Omental fat pad (tissue), 4 donors: ENCODE results near the gene GCLM. TPM values are rescaled to one million over a fixed set of nuclear protein-coding genes. Genes with fewer than 3 reads are reported as not detected.
"Not testable (repeated sequence)": the region's sequence is repeated elsewhere in the genome, so short reads cannot be mapped to it uniquely, and the experiment has no call there.

ENCODE experiments used
- ATAC-seq: fragments of 150-250 bp; one replicate; pipeline ENCODE4 v1.9.1; 2016; ENCODE audit warnings: mild to moderate bottlenecking, moderate library complexity; ENCODE audit not compliant: low FRiP score
- DNase-seq: peaks from one replicate; pipeline ENCODE4 v3.0.0-alpha.2; 2019; ENCODE audit warnings: low spot score
- total RNA-seq, 4 donors: library from RNA; depleted of rRNA; stranded (reverse); fragments of >200 nt; gene quantifications; one replicate each; pipeline ENCODE4 v1.1.0, GENCODE V29; 2016
- TF ChIP-seq, protein P1 (sequence below), 3 donors: fragments of 450-650 bp; IDR thresholded peaks; one replicate each; pipeline ENCODE4 v1.5.1; 2016 to 2017; ENCODE audit warnings: antibody characterized with exemption in 3 of 3, mild to moderate bottlenecking in 3 of 3, moderate library complexity in 2 of 3

GCLM gene, protein sequence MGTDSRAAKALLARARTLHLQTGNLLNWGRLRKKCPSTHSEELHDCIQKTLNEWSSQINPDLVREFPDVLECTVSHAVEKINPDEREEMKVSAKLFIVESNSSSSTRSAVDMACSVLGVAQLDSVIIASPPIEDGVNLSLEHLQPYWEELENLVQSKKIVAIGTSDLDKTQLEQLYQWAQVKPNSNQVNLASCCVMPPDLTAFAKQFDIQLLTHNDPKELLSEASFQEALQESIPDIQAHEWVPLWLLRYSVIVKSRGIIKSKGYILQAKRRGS
- 10 to 100 TPM; 16.7 to 43.2 (median 27.7) TPM for total RNA-seq

DNA sequence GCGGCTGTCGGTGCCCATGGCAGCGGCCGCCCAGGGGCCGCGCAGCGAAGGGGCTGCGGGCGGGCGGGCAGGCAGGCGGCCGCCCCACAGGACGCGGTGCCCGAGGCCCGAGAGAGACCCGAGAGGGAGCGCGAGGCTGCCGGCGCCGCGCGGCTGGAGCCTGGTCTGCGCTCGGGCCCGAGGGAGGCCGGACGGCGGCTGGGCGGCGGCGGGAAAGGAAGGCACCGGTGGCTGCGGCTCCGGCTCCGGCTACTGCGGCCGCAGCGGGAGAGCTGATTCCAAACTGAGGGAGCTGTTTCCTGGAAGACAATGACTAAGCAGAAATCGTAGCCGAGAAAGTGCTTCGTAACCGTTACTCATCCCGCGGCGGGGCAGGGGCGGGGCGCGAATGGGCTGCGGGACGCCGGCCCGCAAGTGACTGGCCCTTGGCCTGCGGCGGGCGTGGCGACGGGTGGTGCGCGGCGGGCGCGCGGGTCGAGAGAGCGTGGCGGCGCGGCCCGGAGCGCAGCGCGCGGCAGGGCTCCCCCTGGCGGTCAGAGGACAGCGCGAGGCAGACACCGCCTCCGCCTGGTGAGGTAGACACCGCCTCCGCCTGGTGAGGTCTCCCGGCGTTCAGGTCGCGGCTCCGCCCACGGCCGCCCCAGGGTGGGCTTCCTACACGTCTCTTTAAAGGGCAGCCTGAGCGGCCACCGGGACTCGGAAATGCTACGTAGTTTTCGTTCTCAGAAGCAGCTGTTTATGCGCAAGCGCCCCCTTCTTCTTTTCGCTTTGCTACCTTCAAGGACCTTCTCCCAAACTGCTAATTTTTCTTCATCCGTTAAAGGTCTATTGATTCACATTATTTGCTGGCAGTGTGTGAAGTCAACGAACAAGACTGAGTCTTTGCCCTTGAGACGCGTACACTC lies at the start of gene GCLM:
GCLM (minus strand) TSS at position 285 of the 905 bp plus-strand sequence; CDS start at position 18, 267 bp downstream.
- TF ChIP-seq, protein P1, sequence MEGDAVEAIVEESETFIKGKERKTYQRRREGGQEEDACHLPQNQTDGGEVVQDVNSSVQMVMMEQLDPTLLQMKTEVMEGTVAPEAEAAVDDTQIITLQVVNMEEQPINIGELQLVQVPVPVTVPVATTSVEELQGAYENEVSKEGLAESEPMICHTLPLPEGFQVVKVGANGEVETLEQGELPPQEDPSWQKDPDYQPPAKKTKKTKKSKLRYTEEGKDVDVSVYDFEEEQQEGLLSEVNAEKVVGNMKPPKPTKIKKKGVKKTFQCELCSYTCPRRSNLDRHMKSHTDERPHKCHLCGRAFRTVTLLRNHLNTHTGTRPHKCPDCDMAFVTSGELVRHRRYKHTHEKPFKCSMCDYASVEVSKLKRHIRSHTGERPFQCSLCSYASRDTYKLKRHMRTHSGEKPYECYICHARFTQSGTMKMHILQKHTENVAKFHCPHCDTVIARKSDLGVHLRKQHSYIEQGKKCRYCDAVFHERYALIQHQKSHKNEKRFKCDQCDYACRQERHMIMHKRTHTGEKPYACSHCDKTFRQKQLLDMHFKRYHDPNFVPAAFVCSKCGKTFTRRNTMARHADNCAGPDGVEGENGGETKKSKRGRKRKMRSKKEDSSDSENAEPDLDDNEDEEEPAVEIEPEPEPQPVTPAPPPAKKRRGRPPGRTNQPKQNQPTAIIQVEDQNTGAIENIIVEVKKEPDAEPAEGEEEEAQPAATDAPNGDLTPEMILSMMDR (IDR thresholded peaks at IDR 0.05), result peak in 1 of 3 donors; percentile 98
- DNase-seq (peak; percentile 85), ATAC-seq (peak; percentile 99)

DNA sequence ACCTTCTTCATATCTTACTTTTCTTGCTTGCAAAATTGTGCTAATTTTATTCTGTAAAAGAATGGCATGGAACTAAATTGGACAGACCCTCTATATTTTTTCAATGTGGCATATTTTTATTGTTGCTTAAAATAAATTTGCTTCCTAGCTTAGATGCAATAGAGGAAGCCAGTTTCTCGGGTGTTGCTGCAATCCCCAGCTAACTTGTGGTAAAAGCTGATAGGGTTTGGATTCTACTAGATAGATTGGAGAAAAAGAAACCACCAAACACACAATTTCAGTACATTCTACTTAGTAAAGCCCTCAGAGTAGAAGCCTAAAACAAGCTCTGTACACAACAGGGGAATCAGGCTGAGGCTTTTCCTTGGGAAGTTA lies 49.5 kb upstream of the GCLM start:
- ATAC-seq (no peak), DNase-seq (no peak)
- TF ChIP-seq, protein P1 (IDR thresholded peaks at IDR 0.05), result no peak

DNA sequence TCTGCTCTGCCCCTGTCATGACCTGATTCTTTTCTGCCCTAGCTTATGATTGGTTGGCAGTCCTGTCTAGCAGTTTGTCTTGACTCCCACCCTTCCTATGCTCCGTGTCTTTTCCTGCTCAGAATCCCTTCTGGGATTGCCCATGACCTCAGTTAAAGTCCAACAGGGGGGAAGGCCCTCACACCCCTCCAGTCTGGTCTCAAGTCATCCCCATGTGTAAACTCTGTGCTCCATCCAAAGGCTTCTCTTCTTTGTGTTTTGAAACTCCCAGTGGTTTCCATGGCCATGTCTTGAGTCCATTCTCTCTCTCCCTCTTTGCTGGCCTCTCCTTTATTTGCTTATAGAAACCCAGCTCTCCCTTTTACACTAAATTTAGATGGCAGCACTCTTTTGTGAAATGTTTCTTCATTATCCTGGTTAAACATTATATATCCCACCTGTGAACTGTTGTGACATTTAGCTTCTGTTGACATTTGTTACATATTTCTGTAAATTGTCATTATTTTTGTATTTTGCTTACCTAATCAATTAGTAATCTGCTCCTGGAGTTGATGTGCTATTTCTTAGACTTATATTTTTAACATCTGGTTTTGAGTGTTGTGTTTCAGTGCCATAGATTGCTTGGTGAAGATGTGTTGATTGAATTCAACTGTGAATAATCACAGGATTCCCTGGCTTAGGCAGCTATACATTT lies 48.9 kb upstream of the GCLM start:
- DNase-seq (no peak), ATAC-seq (no peak)
- TF ChIP-seq, protein P1 (IDR thresholded peaks at IDR 0.05), result no peak

DNA sequence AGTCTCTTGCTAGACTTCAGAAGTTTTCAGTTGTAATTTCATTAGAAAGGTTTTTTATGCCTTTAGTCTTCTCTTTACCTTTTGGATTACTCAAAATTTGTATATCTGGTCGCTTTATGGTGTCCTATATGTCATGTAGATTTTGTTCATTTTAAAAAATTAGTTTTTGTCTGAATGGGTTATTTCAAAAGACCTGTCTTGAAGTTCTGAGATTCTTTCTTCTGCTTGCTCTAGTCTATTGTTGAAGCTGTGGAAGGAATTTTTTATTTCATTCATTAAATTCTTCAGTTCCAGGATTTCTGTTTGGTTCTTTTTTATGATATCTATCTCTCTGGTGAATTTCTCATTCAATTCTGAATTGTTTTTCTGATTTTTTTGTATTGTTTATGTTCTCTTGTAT lies 46.5 kb upstream of the GCLM start:
- no peak for ATAC-seq
- DNase-seq, result no peak
- TF ChIP-seq, protein P1 (IDR thresholded peaks at IDR 0.05), result no peak

DNA sequence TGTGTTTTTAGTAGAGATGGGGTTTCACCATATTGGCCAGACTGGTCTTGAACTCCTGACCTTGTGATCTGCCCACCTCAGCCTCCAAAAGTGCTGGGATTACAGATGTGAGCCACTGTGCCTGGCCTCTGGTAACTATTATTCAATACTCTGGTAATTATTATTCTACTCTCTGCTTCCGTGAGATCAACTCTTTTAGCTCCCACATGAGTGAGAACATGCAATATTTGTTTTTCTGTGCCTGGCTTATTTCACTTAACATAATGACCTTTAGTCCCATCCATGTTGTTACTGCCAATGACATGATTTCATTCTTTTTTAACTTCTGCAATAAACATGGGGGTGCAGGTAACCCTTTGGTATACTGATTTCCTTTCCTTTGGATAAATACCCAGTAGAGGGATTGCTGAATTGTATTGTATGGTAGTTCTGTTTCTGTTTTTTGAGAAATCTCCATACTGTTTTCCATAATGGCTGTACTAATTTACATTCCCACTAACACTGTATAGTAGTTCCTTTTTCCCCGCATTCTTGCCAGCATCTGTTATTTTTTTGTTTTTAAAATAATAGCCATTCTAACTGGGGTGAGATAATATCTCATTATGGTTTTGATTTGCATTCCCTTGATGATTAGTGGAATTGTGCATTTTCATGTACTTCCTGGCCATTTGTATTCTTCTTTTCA lies 37.9 kb upstream of the GCLM start:
- ATAC-seq, DNase-seq: not testable (repeated sequence)

DNA sequence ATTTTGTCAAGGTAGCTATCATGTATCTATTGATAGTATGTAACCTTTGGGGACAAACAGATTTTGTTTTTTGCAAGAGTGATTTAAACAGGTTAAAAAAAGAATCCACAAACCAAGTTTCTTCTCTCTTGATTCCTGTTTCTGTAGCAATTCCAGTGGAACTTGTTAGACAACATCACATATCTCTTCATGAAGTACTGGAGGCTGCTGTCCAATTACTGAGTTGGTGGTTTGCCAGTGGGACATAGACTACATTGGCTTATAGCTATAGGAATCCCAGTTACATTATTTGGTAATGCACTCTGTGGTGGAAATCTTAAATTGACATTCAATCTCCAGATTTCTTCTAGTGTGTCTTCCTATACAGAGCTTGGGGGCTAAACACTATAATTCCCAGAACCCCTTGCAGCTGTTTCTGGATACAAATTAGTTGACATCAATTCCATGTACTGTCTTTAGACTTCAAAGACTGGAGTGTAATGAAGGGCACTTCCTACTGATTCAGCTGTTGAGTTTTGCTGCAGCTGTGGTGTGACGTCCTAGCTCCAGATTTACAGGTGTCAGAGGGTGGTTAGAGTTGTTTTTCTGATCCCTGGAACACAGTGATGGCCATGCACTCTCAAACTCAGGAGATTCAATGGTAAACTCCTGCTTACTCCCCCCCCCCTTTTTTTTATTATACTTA lies 29.4 kb upstream of the GCLM start:
- TF ChIP-seq, protein P1 (IDR thresholded peaks at IDR 0.05), result no peak
- no peak for DNase-seq
- no peak for ATAC-seq
